Central memory CD4-positive, alpha-beta T cell (primary cell): Measurements from ENCODE around the gene SLC41A2.

Experiments
- DNase-seq: peaks from one replicate; pipeline ENCODE4 v3.0.0; 2022

Gene SLC41A2

GRCh38 chr12:104929977-104930376 lies 28.1 kb downstream of the SLC41A2 start:
- no peak for DNase-seq

DNA sequence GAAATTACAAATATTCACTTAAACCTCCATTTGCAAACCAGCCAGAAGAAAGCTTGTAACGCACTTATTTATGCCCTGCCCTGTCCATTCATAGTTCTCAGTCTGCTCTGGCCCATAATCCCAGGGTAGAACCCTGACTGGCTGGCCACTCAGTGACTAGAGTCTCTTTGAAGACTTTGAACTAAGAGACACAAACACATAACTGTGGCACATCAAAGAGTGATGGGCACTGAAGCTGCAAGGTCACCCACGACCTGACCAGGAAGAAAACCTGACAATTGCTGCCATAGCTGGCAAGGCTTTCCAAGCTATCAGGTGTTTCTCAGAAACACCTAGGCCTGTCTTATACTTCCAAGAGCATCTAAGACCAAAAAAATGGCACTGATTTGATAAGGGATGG lies 28.7 kb downstream of the SLC41A2 start:
- DNase-seq: no peak

DNA sequence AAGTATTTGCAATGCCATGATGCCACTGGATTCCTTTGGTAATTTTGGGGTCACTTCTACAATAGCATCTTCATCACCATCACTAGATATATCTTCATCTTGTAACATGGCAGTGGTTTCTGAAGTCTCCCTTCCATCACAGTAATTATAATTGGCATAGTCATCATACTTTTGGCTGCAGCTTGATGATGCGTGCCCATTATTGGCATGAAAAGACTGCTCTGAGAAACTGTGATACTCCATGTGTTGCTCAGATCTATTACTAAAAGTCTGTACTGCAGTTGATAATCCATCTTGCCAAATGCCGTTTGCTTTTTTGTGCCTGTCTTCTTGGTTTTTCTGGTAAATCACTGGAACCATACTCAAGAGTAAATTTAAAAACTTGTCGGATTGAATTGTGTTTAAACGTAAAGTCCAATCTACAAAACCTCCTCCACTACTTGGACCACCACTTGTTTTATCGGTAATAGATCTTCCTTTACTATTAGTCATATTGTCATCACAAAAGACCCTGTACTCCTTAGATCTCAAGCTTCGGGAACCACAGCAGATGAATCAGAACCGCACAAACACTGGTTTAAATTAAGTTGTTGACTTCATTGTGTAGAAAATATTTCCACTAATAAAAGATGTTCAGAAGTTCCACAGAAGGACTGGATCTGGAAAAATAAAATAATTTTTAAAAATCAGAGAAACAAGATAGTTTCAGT lies 29.9 kb downstream of the SLC41A2 start:
- DNase-seq: no peak

DNA sequence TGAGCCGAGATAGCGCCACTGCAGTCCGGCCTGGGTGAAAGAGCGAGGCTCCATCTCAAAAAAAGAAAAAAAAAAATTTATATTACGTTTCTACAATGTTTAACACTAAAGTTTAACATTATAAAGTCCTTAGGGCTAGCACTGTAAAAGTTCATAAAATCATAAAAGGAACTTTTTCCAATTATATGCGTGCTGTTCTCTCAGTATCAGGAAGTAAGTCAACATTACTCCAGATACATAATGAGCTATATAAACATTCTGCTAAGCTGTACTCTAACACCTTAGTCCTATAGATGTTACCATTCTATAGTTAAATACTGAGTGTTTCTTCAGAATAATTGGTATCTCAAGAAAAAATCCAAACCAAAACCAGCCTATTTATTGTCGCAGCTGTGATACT lies 32.6 kb downstream of the SLC41A2 start:
- DNase-seq: no peak

DNA sequence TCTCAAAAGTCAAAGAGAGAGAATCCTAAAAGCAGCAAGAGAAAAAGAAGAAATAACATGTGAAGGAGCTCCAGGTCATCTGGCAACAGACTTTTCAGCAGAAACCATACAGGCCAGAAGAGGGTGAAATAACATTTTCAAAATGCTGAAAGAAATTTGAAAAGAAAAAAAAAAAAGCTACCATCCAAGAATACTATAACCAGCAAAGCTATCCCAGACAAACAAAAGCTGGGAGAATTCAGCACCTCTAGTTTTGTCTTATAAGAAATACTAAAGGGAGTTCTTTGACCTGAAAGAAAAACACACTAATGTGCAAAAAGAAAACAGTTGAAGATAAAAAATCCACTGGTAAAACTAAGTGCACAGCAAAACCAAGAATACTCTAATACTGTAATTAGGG lies 36.8 kb downstream of the SLC41A2 start:
- DNase-seq: no peak

DNA sequence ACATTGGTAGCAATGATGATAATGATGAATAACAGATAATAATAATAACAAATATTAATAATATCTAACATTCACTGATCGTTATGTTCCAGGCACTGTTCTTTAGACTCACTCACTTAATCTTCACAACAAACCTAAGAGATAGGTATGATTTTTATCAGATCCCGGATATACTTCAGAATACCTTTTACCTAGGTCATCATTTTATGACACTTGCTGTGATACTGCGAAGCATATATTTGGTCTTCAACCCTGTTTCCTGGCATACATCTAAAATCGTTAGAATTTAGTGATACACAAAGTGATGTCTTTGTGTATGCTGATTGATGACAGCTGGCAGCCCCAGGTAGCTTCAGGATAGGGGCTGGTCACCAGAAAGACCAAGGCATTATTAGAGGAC lies 46.1 kb downstream of the SLC41A2 start:
- no peak for DNase-seq

- DNase-seq: no peak
Observed at GRCh38 chr12:104910196-104910840, 47.8 kb downstream of the SLC41A2 start.

DNA sequence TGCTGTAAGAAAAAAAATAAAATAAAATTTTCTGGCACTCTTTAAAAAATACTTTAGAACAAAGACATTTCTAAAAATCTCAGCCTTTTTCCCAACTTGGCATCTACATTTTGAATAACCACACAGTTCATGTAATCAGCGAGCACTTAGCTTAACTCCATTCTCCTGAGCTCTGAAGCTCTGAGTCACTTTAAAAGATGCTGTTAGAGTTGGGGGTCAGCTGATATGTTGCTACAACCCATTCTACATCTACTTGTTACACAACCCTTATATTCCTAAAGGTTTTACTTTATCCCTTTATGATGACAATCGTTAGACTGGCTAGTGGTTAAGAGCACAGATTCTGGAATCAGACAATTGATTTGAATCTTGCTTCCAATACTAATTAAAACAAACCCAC lies 48.3 kb downstream of the SLC41A2 start:
- DNase-seq: no peak
